HepG2 (cell line): Measurements from ENCODE around the gene SSR2. TPM values are rescaled to one million over a fixed set of nuclear protein-coding genes. Genes with fewer than 3 reads are reported as not detected.

Experiments used
- ATF6 ChIP-seq: sonication (generic); formaldehyde crosslinking; conservative IDR thresholded peaks from 2 replicates; pipeline ENCODE4 v1.4.0; 2020; ENCODE audit warnings: missing genetic modification reagents
- BCL6 ChIP-seq: IDR thresholded peaks from 2 replicates; pipeline ENCODE4 v1.6.1; 2016; ENCODE audit warnings: missing genetic modification reagents, missing compliant biosample characterization
- FUBP1 ChIP-seq: sonication (generic); formaldehyde crosslinking; IDR thresholded peaks from 2 replicates; pipeline ENCODE4 v1.5.1; 2020; ENCODE audit warnings: missing genetic modification reagents, mild to moderate bottlenecking, borderline replicate concordance
- MIXL1 ChIP-seq: IDR thresholded peaks from 2 replicates; pipeline ENCODE4 v1.6.1; 2016
- ZBTB2 ChIP-seq: sonication (generic); formaldehyde crosslinking; IDR thresholded peaks from 2 replicates; pipeline ENCODE4 v1.8.0; 2022; ENCODE audit warnings: low read depth, missing genetic modification reagents
- polyA plus RNA-seq, 8 experiments: library from polyadenylated mRNA; depleted of rRNA in 3 of 8; stranded (reverse) in 7 of 8; unstranded in 1 of 8; fragments of >200 nt; fragmentation: Illumina TruSeq in 4 of 8; extraction: Trizol in 4 of 8; gene quantifications; 2 replicates each; pipeline versions ENCODE4 v1.2.1 to v1.2.3, GENCODE V29; 2011 to 2016; ENCODE audit warnings: low read depth in 4 of 8, missing spikeins in 1 of 8, mixed read lengths in 1 of 8; ENCODE audit not compliant: insufficient read depth in 1 of 8
- total RNA-seq, 5 experiments: library from RNA; depleted of rRNA; stranded (reverse); fragments of >200 nt; fragmentation: Illumina TruSeq; extraction: Trizol; gene quantifications; 2 replicates each; pipeline ENCODE4 v1.2.3, GENCODE V29; 2016; ENCODE audit warnings: low read depth in 1 of 5
- TF ChIP-seq, protein P1 (sequence below): sonication (generic); formaldehyde crosslinking; IDR thresholded peaks from 2 replicates; pipeline ENCODE4 v1.4.0; 2020; ENCODE audit warnings: missing genetic modification reagents, mild to moderate bottlenecking, borderline replicate concordance
- TF ChIP-seq, protein P2 (sequence below): fragments of 450-650 bp; IDR thresholded peaks from 2 replicates; pipeline ENCODE4 v1.6.1; 2017
- TF ChIP-seq, protein P3 (sequence below): sonication (generic); formaldehyde crosslinking; IDR thresholded peaks from 2 replicates; pipeline ENCODE4 v1.5.0; 2020; ENCODE audit warnings: missing genetic modification reagents

The SSR2 gene
- total and polyA plus RNA-seq, 2 of the 13 experiments (the other 11 are each of a cell fraction or from before 2014, with no cell fraction given), result 284 to 461 TPM

GRCh38 chr1:156026588-156026987, 5.8 kb upstream of the SSR2 start (continued):
- TF ChIP-seq, protein P1, sequence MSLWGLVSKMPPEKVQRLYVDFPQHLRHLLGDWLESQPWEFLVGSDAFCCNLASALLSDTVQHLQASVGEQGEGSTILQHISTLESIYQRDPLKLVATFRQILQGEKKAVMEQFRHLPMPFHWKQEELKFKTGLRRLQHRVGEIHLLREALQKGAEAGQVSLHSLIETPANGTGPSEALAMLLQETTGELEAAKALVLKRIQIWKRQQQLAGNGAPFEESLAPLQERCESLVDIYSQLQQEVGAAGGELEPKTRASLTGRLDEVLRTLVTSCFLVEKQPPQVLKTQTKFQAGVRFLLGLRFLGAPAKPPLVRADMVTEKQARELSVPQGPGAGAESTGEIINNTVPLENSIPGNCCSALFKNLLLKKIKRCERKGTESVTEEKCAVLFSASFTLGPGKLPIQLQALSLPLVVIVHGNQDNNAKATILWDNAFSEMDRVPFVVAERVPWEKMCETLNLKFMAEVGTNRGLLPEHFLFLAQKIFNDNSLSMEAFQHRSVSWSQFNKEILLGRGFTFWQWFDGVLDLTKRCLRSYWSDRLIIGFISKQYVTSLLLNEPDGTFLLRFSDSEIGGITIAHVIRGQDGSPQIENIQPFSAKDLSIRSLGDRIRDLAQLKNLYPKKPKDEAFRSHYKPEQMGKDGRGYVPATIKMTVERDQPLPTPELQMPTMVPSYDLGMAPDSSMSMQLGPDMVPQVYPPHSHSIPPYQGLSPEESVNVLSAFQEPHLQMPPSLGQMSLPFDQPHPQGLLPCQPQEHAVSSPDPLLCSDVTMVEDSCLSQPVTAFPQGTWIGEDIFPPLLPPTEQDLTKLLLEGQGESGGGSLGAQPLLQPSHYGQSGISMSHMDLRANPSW (CRISPR knock-in tag), result no peak
- TF ChIP-seq, protein P2, sequence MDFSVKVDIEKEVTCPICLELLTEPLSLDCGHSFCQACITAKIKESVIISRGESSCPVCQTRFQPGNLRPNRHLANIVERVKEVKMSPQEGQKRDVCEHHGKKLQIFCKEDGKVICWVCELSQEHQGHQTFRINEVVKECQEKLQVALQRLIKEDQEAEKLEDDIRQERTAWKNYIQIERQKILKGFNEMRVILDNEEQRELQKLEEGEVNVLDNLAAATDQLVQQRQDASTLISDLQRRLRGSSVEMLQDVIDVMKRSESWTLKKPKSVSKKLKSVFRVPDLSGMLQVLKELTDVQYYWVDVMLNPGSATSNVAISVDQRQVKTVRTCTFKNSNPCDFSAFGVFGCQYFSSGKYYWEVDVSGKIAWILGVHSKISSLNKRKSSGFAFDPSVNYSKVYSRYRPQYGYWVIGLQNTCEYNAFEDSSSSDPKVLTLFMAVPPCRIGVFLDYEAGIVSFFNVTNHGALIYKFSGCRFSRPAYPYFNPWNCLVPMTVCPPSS, result no peak
- TF ChIP-seq FUBP1 (CRISPR knock-in tag) (no peak), MIXL1 (CRISPR knock-in tag) (no peak), ATF6 (CRISPR knock-in tag) (no peak), ZBTB2 (no peak), BCL6 (CRISPR knock-in tag) (no peak)
- TF ChIP-seq, protein P3, sequence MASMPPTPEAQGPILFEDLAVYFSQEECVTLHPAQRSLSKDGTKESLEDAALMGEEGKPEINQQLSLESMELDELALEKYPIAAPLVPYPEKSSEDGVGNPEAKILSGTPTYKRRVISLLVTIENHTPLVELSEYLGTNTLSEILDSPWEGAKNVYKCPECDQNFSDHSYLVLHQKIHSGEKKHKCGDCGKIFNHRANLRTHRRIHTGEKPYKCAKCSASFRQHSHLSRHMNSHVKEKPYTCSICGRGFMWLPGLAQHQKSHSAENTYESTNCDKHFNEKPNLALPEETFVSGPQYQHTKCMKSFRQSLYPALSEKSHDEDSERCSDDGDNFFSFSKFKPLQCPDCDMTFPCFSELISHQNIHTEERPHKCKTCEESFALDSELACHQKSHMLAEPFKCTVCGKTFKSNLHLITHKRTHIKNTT (CRISPR knock-in tag), result no peak
